DND-41 (cell line): ENCODE measurements around the gene NAP1L4.

Source experiments
- ATAC-seq: fragments of 200-7000 bp; cut with Tn5 transposase; 3 replicates; pipeline ENCODE4 v1.9.1; 2021; ENCODE audit warnings: low read depth; ENCODE audit not compliant: insufficient read depth
- DNase-seq: peaks from one replicate; pipeline ENCODE4 v3.0.0-alpha.2; 2020
- H2AFZ ChIP-seq: 2 replicates; pipeline ENCODE4 v1.6.0; 2012; ENCODE audit warnings: low read depth, low read length
- H3K27ac ChIP-seq: 2 replicates; pipeline ENCODE4 v1.5.1; 2012; ENCODE audit warnings: low read length, inconsistent platforms
- H3K27me3 ChIP-seq: fragments of 200-600 bp; sonication (generic); 2 replicates; pipeline ENCODE4 v1.6.0; 2012; ENCODE audit warnings: low read length, mild to moderate bottlenecking, inconsistent platforms; ENCODE audit not compliant: insufficient read depth, poor library complexity
- H3K36me3 ChIP-seq: 2 replicates; pipeline ENCODE4 v1.5.1; 2012; ENCODE audit warnings: low read length, inconsistent platforms; ENCODE audit not compliant: insufficient read depth
- H3K4me1 ChIP-seq: 2 replicates; pipeline ENCODE4 v1.5.1; 2012; ENCODE audit warnings: mild to moderate bottlenecking, low read length; ENCODE audit not compliant: insufficient read depth
- H3K4me2 ChIP-seq: 2 replicates; pipeline ENCODE4 v1.6.0; 2012; ENCODE audit warnings: mild to moderate bottlenecking, moderate library complexity, low read length, inconsistent platforms; ENCODE audit not compliant: insufficient read depth
- H3K4me3 ChIP-seq, 2 experiments: fragments of 200-600 bp in 1 of 2; shearing (Covaris generic) in 1 of 2; 2 replicates each; pipeline ENCODE4 v1.5.1; 2012 to 2016; ENCODE audit warnings: inconsistent platforms in 2 of 2, low read length in 2 of 2, mild to moderate bottlenecking in 2 of 2, low read depth in 1 of 2, moderate library complexity in 1 of 2
- H3K79me2 ChIP-seq: 2 replicates; pipeline ENCODE4 v1.6.0; 2012; ENCODE audit warnings: low read length, inconsistent platforms; ENCODE audit not compliant: insufficient read depth
- H3K9ac ChIP-seq: 2 replicates; pipeline ENCODE4 v1.6.0; 2012; ENCODE audit warnings: low read depth, mild to moderate bottlenecking, inconsistent platforms, low read length, moderate library complexity
- H3K9me3 ChIP-seq: 2 replicates; pipeline ENCODE4 v1.5.1; 2012; ENCODE audit warnings: low read length, moderate library complexity, mild to moderate bottlenecking, inconsistent platforms; ENCODE audit not compliant: insufficient read depth, severe bottlenecking
- H4K20me1 ChIP-seq: 2 replicates; pipeline ENCODE4 v1.6.0; 2012; ENCODE audit warnings: low read length; ENCODE audit not compliant: insufficient read depth
- CTCF ChIP-seq: IDR thresholded peaks from 2 replicates; pipeline ENCODE4 v1.5.1; 2012; ENCODE audit warnings: borderline replicate concordance, low read length, moderate library complexity, mild to moderate bottlenecking; ENCODE audit not compliant: poor library complexity, severe bottlenecking; ENCODE audit errors: extremely low read depth
- EZH2 ChIP-seq: IDR thresholded peaks from 3 replicates; pipeline ENCODE4 v1.6.1; 2012; ENCODE audit warnings: borderline replicate concordance, low read depth, mild to moderate bottlenecking, moderate library complexity, low read length, inconsistent platforms; ENCODE audit not compliant: severe bottlenecking

NAP1L4 gene

GRCh38 chr11:2949920-2950319, 42.2 kb downstream of the NAP1L4 start:
- no peaks in the 10 kb centered on the region for H3K9me3 ChIP-seq
- H3K27me3 ChIP-seq: no peaks in the 10 kb centered on the region
- no peak overlapping the region for H3K4me2 ChIP-seq
- H3K36me3 ChIP-seq: peaks cover 99% of the 10 kb centered on the region
- TF ChIP-seq EZH2 (no peak), CTCF (no peak)
- peaks cover 2% of the 10 kb centered on the region for H3K79me2 ChIP-seq
- ATAC-seq (no peak), DNase-seq (no peak)
- no peak overlapping the region for H2AFZ ChIP-seq
- H3K4me1 ChIP-seq: no peaks in the 10 kb centered on the region
- no peak overlapping the region for H3K4me3 ChIP-seq
- no peak overlapping the region for H3K27ac ChIP-seq
- peaks cover 29% of the 10 kb centered on the region for H4K20me1 ChIP-seq
- H3K9ac ChIP-seq: no peak overlapping the region

GRCh38 chr11:2947744-2948143, 44.4 kb downstream of the NAP1L4 start:
- H3K4me1 ChIP-seq: no peaks in the 10 kb centered on the region
- peaks cover 100% of the 10 kb centered on the region for H3K36me3 ChIP-seq
- no peak overlapping the region for H2AFZ ChIP-seq
- no peaks in the 10 kb centered on the region for H3K9me3 ChIP-seq
- ATAC-seq (no peak), DNase-seq (no peak)
- H4K20me1 ChIP-seq: peaks cover 39% of the 10 kb centered on the region
- H3K79me2 ChIP-seq: peaks cover 2% of the 10 kb centered on the region
- H3K27me3 ChIP-seq: no peaks in the 10 kb centered on the region
- no peak overlapping the region for H3K4me2 ChIP-seq
- no peak overlapping the region for H3K4me3 ChIP-seq
- TF ChIP-seq EZH2: no peak
- no peak for TF ChIP-seq CTCF
- no peak overlapping the region for H3K9ac ChIP-seq
- H3K27ac ChIP-seq: no peak overlapping the region

- H3K4me3 ChIP-seq: no peak overlapping the region
These were observed 46.3 kb downstream of the NAP1L4 start for GRCh38 chr11:2945757-2946287.

More at GRCh38 chr11:2945757-2946287, 46.3 kb downstream of the NAP1L4 start:
- no peak overlapping the region for H3K9ac ChIP-seq
- H3K4me1 ChIP-seq: no peaks in the 10 kb centered on the region
- H2AFZ ChIP-seq: no peak overlapping the region
- peaks cover 81% of the 10 kb centered on the region for H3K36me3 ChIP-seq
- no peaks in the 10 kb centered on the region for H3K27me3 ChIP-seq
- no peaks in the 10 kb centered on the region for H3K9me3 ChIP-seq
- no peak for DNase-seq
- H3K27ac ChIP-seq: no peak overlapping the region
- TF ChIP-seq CTCF (no peak), EZH2 (no peak)
- no peak for ATAC-seq
- H4K20me1 ChIP-seq: peaks cover 39% of the 10 kb centered on the region
- H3K4me2 ChIP-seq: no peak overlapping the region
- peaks cover 2% of the 10 kb centered on the region for H3K79me2 ChIP-seq
